Activated CD4-positive, alpha-beta T cell treated with anti-CD3 and anti-CD28 coated beads, Interleukin-2, amount 50 U/mL, for 48 hours (primary cell): ENCODE measurements around the gene ZHX3.

ENCODE experiments used
- DNase-seq, 2 experiments: peaks; one replicate each; pipeline ENCODE4 v3.0.0-alpha.2; 2020

Gene ZHX3

GRCh38 chr20:41290804-41291389 lies 26.6 kb downstream of the ZHX3 start:
- no peak for DNase-seq

DNA sequence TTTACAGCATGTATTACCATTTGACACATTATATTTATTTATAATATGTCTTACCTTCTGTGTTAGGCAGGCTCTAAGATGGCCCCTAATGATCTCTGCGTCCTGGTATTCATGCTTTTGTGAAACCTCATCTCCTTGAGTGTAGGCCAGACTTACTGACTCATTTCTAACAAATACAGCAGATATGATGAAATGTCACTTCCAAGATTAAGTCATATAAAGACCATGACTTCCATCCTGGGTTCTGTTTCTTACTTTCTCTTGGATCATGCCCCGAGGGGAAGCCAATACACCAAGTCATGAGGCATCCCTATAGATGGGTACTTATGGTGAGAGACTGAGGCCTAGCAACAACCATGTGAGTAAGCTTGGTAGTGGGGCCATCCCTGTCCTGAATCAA lies 30.2 kb downstream of the ZHX3 start:
- no peak for DNase-seq

GRCh38 chr20:41286240-41286851 lies 31.2 kb downstream of the ZHX3 start:
- no peak for DNase-seq

DNA sequence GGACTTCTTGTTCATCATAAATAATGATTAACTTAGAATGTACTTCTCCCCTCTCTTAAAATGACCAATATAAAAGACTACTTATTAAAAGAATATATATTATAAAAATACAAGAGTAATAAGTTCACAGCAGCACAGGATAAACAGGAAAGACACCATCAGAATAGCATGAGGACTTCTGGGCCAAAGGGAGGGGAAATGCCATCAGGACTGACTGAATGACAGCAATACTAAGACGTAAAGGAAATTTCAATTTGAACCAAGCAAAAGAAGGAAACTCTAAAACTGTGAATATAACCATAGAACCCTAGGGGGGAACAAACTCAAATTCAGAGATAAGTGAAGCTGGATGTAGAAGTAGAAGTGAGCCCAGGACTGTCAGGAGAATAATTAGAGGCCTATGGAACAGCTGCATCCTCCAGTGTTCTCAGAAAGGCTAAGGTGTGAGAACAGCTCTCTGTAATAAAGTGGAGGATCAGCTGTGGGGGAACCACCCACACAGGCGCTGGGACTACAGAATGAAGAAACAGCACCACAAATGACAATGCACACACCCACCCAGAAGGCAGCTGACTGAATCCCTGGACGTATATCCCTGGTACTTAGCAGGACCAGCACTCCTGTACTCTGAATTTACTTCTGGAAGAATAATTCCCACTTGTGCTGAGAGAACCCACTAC lies 37.8 kb downstream of the ZHX3 start:
- no peak for DNase-seq

DNA sequence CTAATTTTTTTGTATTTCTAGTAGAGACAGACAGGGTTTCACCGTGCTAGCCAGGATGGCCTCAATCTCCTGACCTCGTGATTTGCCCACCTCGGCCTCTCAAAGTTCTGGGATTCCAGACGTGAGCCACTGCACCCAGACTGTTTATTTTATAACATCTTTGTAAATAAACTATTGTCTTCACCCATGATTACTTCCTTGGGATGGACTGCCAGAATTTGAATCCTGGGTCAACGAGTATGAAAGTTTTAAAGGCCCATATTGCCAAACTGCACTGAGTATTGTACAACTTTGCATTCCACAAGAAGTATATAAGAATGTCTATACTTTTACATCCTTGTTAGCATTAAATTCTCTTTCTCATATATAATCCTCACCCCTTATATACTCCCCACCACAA lies 38.6 kb downstream of the ZHX3 start:
- no peak for DNase-seq

DNA sequence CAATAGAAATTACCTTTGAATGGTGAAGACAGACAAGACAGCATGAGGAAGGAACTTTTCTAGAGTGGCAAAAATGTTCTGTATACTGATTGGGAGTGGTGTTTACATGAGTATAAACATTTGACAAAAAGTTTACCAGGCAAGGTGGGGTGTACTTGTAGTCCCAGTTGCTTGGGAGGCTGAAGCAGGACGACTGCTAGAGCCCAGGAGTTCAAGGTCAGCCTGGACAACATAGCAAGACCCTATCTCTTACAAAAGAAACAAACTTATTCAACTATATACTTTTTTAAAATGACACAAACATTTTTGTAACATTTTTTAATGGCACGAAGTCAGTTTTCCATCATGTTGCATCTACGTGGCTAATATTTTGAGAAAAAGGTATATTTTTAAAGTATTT lies 40.5 kb downstream of the ZHX3 start:
- no peak for DNase-seq

GRCh38 chr20:41276317-41276751 lies 41.2 kb downstream of the ZHX3 start:
- no peak for DNase-seq

- no peak for DNase-seq
Measured at GRCh38 chr20:41275301-41275731, 42.2 kb downstream of the ZHX3 start.

DNA sequence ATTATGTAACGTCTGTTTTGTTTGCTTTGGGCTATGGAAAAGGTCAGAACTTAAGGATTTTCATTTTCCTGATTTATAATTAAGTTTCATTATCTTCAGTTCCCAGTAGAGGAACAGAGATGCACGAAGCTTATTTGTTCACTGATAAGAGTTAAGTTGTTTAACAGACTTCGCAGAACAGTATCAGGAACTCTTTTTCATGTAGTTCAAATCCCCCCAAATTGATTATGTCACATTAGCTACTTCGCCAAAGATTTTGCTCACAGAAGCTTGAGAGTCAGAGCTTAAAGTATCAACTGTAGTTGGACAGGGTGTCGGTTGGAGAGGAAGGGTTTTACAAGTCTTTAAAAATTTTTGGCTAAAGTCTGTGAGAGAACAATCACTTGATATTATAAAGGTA lies 43.4 kb downstream of the ZHX3 start:
- DNase-seq = no peak

DNA sequence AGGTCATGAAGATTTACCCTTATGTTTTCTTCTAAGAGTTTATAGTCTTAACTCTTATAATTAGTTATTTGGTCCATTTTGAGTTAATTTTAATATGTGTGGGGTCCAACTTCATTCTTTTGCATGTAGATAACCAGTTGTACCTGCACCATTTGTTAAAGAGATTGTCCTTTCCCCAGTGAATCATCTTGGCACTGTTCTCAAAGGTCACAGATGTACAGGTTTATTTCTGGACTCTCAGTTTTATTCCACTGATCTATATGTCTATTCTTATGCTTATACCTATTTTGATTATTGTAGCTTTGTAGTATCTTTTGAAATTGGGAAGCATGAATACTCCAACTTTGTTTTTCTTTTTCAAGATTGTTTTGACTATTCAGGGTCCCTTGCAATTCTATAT lies 44.1 kb downstream of the ZHX3 start:
- no peak for DNase-seq

- no peak for DNase-seq
Measured at GRCh38 chr20:41272339-41272738, 45.2 kb downstream of the ZHX3 start.

DNA sequence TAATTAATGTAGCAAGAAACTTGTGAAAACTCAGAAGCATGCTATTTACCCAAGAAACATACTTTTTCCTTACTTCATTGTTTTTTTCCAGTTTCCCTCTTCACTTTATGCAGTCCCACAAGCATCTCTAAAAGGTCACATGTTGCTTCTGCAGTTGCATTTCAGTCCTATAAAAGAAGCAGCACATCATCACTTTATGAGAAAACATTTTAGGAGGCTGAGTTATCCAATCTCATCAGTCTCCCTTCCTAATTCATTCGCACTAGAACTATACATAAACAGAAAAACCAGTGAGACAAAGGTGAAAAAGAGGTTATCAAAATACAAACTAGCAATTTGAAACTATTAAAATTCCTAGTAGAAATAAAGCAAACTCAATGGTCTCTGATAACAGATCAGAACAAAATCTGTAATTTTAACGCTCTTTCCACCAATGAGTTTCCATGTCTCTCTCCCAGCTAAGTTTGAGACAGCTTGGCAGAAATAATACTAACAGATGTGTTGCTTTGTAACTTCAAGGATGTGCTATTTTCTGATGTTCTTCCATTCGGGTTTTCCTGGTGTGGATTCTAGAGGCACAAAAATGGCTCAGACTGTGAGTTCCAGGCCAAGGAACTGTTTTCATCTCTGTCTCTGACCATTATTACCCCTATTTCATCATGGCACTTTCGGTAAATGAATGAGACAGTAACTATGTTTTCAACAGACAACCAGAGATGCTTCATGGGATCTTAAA lies 48.4 kb downstream of the ZHX3 start:
- no peak for DNase-seq

- DNase-seq = no peak
Measured at GRCh38 chr20:41268402-41268801, 49.1 kb downstream of the ZHX3 start.

- DNase-seq = no peak
Measured at GRCh38 chr20:41265938-41266337, 51.6 kb downstream of the ZHX3 start.

- no peak for DNase-seq
Measured at GRCh38 chr20:41264819-41265218, 52.7 kb downstream of the ZHX3 start.

DNA sequence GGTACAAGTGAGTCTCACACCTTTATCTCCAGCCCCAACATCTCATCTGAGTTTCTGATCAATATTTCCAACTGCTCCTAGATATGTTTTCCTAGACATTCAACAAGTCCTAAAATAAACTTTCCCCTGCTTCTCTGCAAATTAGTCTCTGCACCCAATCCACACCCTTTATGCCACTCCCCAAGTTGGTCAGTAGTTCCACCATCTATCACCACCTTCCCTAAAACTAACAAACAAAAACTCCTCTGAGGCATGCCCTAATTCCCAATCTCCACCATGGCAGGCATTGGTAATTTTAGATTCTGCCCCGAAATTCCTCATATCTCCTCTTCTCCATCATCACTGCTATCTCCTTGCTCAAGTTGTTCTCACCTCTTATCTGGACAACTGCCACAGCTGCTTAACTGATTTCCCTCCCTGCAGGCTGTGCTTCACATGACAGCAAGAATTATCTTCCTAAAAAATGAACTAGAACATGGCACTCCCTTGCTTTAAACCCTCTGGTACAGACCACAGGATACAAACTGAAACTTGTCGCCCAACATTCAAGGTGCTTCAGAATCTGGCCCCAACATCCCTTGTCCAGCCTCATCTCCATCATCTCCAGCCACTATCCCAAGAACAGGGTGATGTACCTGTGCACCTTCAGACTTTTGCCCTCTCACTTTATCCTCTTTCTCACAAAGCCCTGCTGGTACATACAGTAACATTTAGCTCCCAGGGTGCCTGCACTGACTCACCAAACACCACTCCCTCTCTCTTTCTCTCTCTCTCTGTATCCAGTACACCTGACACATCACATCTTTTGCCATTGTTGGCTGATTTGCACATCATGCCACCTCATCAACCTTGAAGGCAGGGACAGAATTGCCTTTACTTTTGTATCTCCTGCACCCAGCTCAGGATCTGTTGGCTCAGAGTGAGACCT lies 55.5 kb downstream of the ZHX3 start:
- no peak for DNase-seq

DNA sequence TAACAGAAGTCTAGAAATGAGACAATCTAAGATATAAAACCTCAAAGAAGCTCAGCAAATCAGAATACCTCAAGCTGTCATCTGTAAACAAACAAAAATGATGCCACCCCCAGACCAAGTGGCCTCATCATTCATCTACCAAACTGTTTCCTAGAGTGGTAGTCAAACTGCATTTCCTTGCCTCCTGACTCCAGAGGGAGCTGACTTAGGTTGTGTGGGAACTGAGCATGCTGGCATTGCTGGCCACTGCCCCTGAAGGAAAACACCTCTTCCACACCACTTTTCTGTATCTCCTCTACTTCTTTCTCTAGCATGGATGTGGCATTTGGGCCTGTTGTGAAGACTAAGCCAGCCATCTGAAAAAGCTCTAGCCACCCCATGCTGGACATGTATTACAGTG lies 56.3 kb downstream of the ZHX3 start:
- no peak for DNase-seq

DNA sequence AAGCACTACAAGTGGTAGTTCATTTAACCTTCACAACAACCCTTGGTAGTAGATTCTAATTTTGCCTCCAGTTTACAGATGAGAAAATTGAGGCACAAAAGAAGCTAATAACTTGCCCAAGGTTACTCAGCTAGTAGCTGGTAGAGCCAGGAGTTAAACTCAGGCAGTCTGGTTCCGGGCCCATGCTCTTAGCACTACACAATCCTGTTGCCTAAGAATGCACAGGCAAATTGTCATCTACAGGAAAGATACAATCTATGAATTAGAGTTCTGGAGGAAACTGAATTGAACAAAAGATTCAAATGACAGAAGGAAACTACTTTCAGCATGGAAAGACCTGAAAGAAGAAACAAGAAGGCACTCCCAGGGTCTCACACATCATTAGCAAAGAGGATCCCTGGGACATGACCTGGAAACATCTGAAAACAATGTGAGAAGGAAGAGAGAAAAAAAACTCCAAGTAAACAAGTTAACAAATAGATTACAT lies 56.8 kb downstream of the ZHX3 start:
- DNase-seq = no peak

DNA sequence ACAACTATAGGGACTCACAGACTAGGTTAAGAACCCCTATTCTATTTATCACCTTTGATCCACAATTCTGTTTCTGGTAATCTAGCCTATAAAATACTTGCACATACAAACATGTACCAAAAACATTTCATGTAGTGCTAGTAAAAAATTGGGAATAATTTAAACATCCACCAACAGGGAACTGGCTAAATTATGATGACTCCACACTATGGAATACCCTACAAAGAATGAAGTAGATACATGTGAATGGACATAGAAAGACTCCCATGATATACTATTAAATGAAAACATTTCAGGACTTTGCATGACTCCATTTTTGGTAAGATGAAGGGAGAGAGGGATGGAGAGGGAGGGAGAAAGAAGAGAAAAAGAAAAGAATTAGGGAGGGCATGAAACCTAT lies 58.2 kb downstream of the ZHX3 start:
- DNase-seq = no peak

GRCh38 chr20:41258474-41258873 lies 59.1 kb downstream of the ZHX3 start:
- no peak for DNase-seq

GRCh38 chr20:41256516-41256915 lies 61.0 kb downstream of the ZHX3 start:
- DNase-seq = no peak

DNA sequence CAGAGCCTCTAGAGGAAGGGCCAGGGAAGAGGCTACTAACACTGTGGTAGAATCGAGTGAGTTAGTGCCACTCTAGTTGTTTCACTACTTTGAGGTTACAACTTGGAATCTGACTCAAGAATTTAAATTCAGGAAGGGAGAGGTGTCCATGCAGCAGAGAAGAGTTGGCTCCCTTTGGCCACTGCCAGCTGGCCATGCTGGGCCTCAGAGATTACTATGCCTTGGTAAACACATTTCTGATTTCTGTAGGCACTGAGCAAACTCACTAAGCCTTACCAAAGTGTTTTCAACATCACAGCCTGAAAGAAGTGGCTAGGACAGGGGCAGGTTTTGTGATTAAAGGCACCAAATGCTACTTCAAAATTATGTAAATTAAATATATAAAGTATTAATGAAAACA lies 61.9 kb downstream of the ZHX3 start:
- no peak for DNase-seq
